ENCODE data around the gene FANCC.

GRCh38 chr9:95086564-95086955 lies 230.9 kb downstream of the FANCC start:
- TF ChIP-seq, protein P1, sequence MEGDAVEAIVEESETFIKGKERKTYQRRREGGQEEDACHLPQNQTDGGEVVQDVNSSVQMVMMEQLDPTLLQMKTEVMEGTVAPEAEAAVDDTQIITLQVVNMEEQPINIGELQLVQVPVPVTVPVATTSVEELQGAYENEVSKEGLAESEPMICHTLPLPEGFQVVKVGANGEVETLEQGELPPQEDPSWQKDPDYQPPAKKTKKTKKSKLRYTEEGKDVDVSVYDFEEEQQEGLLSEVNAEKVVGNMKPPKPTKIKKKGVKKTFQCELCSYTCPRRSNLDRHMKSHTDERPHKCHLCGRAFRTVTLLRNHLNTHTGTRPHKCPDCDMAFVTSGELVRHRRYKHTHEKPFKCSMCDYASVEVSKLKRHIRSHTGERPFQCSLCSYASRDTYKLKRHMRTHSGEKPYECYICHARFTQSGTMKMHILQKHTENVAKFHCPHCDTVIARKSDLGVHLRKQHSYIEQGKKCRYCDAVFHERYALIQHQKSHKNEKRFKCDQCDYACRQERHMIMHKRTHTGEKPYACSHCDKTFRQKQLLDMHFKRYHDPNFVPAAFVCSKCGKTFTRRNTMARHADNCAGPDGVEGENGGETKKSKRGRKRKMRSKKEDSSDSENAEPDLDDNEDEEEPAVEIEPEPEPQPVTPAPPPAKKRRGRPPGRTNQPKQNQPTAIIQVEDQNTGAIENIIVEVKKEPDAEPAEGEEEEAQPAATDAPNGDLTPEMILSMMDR (IDR thresholded peaks at IDR 0.05), result no peak
- TF ChIP-seq POLR2A (IDR thresholded peaks at IDR 0.05), result no peak
